ENCODE results near the gene CAMK1D. TPM values are rescaled to one million over a fixed set of nuclear protein-coding genes. Genes with fewer than 3 reads are reported as not detected.

The CAMK1D gene
- total RNA-seq, 4 donors from 2014 or later, result 0.55 to 2.2 (median 1.5) TPM

- H3K9me3 ChIP-seq, result no peaks in the 10 kb centered on the region
- no peak overlapping the region for H3K27ac ChIP-seq
- in situ Hi-C loops (cut with MboI; ENCODE audit: low sequenced_read_pairs in 4 of 4), result no loop called here
- ATAC-seq (no peak), DNase-seq (no peak)
- H3K27me3 ChIP-seq, result no peaks in the 10 kb centered on the region
- TF ChIP-seq POLR2A (IDR thresholded peaks at IDR 0.05), result no peak
- no peak for TF ChIP-seq CTCF (IDR thresholded peaks at IDR 0.05 in 4 of 5, conservative IDR thresholded peaks at IDR 0.05 in 1 of 5)
- H3K4me1 ChIP-seq, result no peaks in the 10 kb centered on the region
- intact Hi-C loops (cut with DNase I; ENCODE audit: low total_unique reads), result no loop called here
- no peak overlapping the region for H3K4me3 ChIP-seq
- H3K36me3 ChIP-seq, result no peaks in the 10 kb centered on the region
Measured at GRCh38 chr10:12513003-12513365, 163.6 kb downstream of the CAMK1D start.

- TF ChIP-seq CTCF (IDR thresholded peaks at IDR 0.05 in 4 of 5, conservative IDR thresholded peaks at IDR 0.05 in 1 of 5) (no peak), POLR2A (IDR thresholded peaks at IDR 0.05) (no peak)
- in situ Hi-C loops (cut with MboI; ENCODE audit: low sequenced_read_pairs in 4 of 4), result no loop called here
- no peaks in the 10 kb centered on the region for H3K9me3 ChIP-seq
- H3K4me1 ChIP-seq, result no peaks in the 10 kb centered on the region
- DNase-seq (no peak), ATAC-seq (no peak)
- H3K36me3 ChIP-seq, result no peaks in the 10 kb centered on the region
- H3K4me3 ChIP-seq, result no peak overlapping the region
- intact Hi-C loops (cut with DNase I; ENCODE audit: low total_unique reads), result no loop called here
- H3K27ac ChIP-seq, result no peak overlapping the region
- no peaks in the 10 kb centered on the region for H3K27me3 ChIP-seq
Measured at GRCh38 chr10:12513775-12514673, 164.7 kb downstream of the CAMK1D start.

GRCh38 chr10:12518024-12518423, 168.7 kb downstream of the CAMK1D start:
- DNase-seq, result no peak
- no peak for ATAC-seq
- no peak for TF ChIP-seq CTCF (IDR thresholded peaks at IDR 0.05 in 4 of 5, conservative IDR thresholded peaks at IDR 0.05 in 1 of 5)
- TF ChIP-seq POLR2A (IDR thresholded peaks at IDR 0.05), result no peak
- H3K36me3 ChIP-seq, result no peaks in the 10 kb centered on the region
- in situ Hi-C loops (cut with MboI; ENCODE audit: low sequenced_read_pairs in 4 of 4) (no loop called here), intact Hi-C loops (cut with DNase I; ENCODE audit: low total_unique reads) (no loop called here)
- H3K27me3 ChIP-seq, result no peaks in the 10 kb centered on the region
- no peaks in the 10 kb centered on the region for H3K9me3 ChIP-seq
- H3K4me3 ChIP-seq, result no peak overlapping the region
- H3K27ac ChIP-seq, result no peak overlapping the region
- no peaks in the 10 kb centered on the region for H3K4me1 ChIP-seq

- DNase-seq (no peak), ATAC-seq (no peak)
- no peaks in the 10 kb centered on the region for H3K4me1 ChIP-seq
- intact Hi-C loops (cut with DNase I; ENCODE audit: low total_unique reads) (no loop called here), in situ Hi-C loops (cut with MboI; ENCODE audit: low sequenced_read_pairs in 4 of 4) (no loop called here)
- H3K27me3 ChIP-seq, result no peaks in the 10 kb centered on the region
- no peak overlapping the region for H3K27ac ChIP-seq
- no peaks in the 10 kb centered on the region for H3K36me3 ChIP-seq
- TF ChIP-seq POLR2A (IDR thresholded peaks at IDR 0.05) (no peak), CTCF (IDR thresholded peaks at IDR 0.05 in 4 of 5, conservative IDR thresholded peaks at IDR 0.05 in 1 of 5) (no peak)
- H3K4me3 ChIP-seq, result no peak overlapping the region
- no peaks in the 10 kb centered on the region for H3K9me3 ChIP-seq
Measured at GRCh38 chr10:12521423-12521822, 172.1 kb downstream of the CAMK1D start.

All from gastrocnemius medialis (tissue), 4 donors.